Neuron (in vitro differentiated cells): ENCODE measurements around the gene PRPSAP1.
"Not testable (repeated sequence)": the region's sequence is repeated elsewhere in the genome, so short reads cannot be mapped to it uniquely, and the experiment has no call there.

ENCODE experiments used
- H2AFZ ChIP-seq: one replicate; pipeline ENCODE4 v1.6.1; 2013; ENCODE audit warnings: low read depth, mild to moderate bottlenecking, inconsistent platforms, low read length, moderate library complexity
- H3K27me3 ChIP-seq: one replicate; pipeline ENCODE4 v1.6.1; 2013; ENCODE audit warnings: low read length; ENCODE audit not compliant: insufficient read depth
- H3K36me3 ChIP-seq: one replicate; pipeline ENCODE4 v1.6.1; 2013; ENCODE audit warnings: low read length; ENCODE audit not compliant: insufficient read depth
- H3K4me1 ChIP-seq: one replicate; pipeline ENCODE4 v1.6.1; 2013; ENCODE audit warnings: low read length; ENCODE audit not compliant: insufficient read depth
- H3K4me3 ChIP-seq: 2 replicates; pipeline ENCODE4 v1.5.1; 2013; ENCODE audit warnings: mild to moderate bottlenecking, low read length, moderate library complexity
- H3K9me3 ChIP-seq: one replicate; pipeline ENCODE4 v1.6.1; 2013; ENCODE audit warnings: low read length

The PRPSAP1 gene

DNA sequence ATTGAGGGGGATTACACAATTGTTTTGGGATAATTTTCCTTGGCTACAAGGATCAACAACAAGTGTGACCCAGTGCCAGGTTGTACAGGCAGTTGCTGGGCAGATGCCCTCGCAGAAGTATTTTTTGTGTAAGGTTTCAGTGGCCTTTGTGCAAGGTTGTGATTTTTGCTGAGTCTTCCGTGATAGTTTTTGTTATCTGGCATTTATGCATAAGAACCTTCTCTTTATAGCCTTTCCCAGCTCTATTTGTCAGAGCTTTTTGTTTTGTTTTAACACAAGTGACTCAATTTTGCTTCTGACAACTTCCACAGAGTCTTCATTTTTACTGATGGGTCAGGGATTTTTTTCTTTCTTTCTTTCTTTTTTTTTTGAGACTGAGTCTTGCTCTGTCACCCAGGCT is 6.7 kb upstream of the PRPSAP1 start:
- no peaks in the 10 kb centered on the region for H3K9me3 ChIP-seq
- no peaks in the 10 kb centered on the region for H3K27me3 ChIP-seq
- no peaks in the 10 kb centered on the region for H3K4me1 ChIP-seq
- H3K4me3 ChIP-seq: no peak overlapping the region
- H3K36me3 ChIP-seq: no peaks in the 10 kb centered on the region
- H2AFZ ChIP-seq: no peak overlapping the region

DNA sequence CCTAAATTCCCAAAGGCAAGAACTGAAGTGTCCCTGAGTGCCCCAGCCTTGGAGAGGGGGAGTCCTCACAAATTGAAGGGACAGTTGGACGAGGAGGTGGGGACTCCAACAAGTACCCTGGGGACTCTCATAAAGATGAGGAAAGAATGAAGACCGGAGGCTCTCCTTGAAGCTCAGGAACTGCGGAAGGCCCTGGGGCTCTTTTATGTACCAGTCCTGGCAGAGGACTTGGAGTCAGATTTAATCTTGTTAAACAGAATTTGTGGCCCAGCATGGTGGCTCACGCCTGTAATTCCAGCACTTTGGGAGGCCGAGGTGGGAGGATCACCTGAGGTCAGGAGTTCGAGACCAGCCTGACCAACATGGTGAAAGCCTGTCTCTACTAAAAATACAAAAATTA is 6.1 kb upstream of the PRPSAP1 start:
- H3K36me3 ChIP-seq, H3K4me3 ChIP-seq, H2AFZ ChIP-seq, H3K4me1 ChIP-seq, H3K27me3 ChIP-seq, H3K9me3 ChIP-seq: not testable (repeated sequence)

DNA sequence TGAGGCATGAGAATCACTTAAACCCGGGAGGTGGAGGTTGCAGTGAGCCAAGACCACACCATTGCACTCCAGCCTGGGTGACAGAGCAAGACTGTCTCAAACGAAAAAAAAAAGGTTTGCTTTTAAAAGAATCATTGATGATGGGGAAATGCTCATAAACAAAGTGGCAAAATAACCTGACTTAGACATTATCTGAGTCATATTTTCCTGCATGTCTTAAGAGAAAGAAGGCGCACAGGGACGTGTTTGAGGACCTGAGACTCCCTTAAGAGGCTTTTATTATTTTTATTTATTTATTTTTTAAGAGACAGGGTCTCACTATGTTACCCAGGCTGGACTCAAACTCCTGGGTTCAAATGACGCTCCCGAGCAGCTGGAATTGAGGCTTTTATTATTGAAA is 5.7 kb upstream of the PRPSAP1 start:
- Histone ChIP-seq H3K36me3 (no peaks in the 10 kb centered on the region), H2AFZ (no peak overlapping the region), H3K9me3 (no peaks in the 10 kb centered on the region), H3K27me3 (no peaks in the 10 kb centered on the region), H3K4me1 (peaks cover under 1% of the 10 kb centered on the region), H3K4me3 (no peak overlapping the region)

DNA sequence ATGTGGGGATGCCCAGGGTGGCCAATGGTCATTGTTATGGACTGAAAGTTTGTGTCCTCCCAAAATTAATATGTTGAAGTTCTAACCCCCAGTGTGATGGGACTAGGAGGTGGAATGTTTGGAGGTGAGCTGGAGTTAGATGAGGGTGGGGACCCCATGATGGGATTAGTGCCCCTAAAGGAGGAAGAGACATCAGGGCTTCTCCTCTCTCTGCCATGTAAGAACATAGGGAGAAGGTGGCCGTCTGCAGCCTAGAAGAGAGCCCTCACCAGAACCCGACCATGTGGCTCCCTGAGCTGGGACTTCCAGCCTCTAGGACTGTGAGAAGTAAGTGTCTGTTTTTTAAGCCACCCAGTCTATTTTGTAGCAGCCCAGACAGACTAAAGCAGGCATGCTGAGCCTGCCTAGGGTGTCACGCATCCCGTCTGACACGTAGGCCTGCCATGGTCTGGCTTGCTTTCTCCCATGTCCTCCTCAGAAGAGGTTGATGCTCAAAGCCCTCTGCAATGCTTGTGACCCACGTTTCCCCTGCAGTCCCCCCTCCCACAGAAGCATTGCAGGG is 4.0 kb upstream of the PRPSAP1 start:
- peaks cover 2% of the 10 kb centered on the region for H3K4me1 ChIP-seq
- H3K36me3 ChIP-seq: no peaks in the 10 kb centered on the region
- no peak overlapping the region for H2AFZ ChIP-seq
- no peaks in the 10 kb centered on the region for H3K9me3 ChIP-seq
- H3K27me3 ChIP-seq: no peaks in the 10 kb centered on the region
- no peak overlapping the region for H3K4me3 ChIP-seq

DNA sequence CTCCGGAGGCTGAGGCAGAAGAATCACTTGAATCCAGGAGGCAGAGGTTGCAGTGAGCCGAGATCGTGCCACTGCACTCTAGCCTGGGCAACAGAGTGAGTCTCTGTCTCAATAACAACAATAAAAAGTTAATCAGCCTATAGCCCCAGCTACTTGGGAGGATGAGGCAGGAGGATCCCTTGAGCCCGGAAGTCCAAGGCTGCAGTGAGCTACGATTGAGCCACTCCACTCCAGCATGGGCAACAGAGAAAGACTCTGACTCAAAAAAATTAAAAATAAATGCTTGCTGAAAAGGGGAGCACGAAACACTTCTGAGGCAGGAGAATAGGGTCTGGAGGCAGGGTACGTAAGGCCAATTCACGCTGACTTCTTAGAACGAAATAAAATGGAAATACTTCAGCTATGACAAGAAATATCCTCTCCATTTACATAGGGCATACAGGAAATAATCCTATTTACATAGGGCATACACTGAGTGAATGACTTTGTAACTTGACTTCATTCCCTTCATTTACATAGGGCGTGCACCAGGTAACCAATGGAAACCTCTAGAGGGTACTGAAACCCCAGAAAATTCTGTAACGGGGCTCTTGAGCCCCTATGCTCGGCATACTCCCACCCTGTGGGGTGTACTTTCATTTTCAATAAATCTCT is 3.2 kb upstream of the PRPSAP1 start:
- Histone ChIP-seq H3K4me3 (no peak overlapping the region), H3K9me3 (no peaks in the 10 kb centered on the region), H3K36me3 (no peaks in the 10 kb centered on the region), H3K4me1 (peaks cover 2% of the 10 kb centered on the region), H2AFZ (no peak overlapping the region), H3K27me3 (no peaks in the 10 kb centered on the region)

DNA sequence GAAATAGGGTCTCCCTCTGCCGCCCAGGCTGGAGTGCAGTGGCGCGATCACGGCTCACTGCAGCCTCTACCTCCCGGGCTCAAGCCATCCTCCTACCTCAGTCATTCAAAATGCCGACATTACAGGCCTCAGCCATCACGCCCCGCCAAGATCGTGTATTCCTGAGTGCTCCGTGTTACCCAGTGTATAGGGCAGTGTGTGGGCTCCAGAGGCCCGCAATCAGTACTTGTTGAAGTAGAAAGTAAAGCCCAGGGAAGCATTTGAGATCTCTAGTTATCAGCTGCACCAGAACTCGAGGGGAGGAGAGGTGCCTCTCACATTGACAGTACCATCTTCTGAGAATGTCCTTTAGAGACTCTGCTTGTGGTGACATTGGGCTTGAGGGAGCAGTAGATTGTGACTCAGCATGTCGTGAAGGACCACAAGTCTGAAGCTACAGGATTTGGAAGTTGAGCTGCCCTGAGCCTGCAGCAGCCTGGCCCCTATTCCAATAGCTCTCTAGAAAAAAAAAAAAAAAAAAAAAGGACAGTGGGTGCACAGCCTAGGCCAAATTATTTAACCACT is 1.1 kb upstream of the PRPSAP1 start:
- peaks cover 2% of the 10 kb centered on the region for H3K4me1 ChIP-seq
- no peak overlapping the region for H2AFZ ChIP-seq
- no peaks in the 10 kb centered on the region for H3K27me3 ChIP-seq
- peaks cover 2% of the 10 kb centered on the region for H3K36me3 ChIP-seq
- H3K4me3 ChIP-seq: no peak overlapping the region
- H3K9me3 ChIP-seq: no peaks in the 10 kb centered on the region

DNA sequence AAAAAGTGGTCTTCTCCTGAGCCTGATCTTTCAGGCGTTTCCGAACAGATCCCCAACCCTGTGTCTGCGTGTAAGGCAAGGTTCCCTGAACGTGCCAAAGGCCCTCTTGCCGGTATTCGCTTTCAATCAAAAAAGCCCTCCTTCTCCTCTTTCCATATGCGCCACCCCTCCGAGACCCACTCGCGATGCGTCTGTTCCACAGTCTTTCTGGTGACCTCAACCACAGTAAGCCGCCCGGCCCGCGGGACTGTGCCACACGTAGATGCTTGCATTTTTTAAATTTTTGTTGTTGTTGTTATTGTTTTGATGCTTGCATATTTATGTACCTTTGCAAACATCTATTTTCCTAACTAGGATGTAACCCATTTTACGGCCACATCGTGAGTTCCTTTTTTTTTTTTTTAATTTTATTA is 607 bp upstream of the PRPSAP1 start:
- Histone ChIP-seq H3K9me3 (no peaks in the 10 kb centered on the region), H3K36me3 (peaks cover 2% of the 10 kb centered on the region), H2AFZ (peak overlapping the region; percentile 90), H3K4me3 (peak overlapping the region; percentile 86), H3K4me1 (peaks cover 2% of the 10 kb centered on the region), H3K27me3 (no peaks in the 10 kb centered on the region)

DNA sequence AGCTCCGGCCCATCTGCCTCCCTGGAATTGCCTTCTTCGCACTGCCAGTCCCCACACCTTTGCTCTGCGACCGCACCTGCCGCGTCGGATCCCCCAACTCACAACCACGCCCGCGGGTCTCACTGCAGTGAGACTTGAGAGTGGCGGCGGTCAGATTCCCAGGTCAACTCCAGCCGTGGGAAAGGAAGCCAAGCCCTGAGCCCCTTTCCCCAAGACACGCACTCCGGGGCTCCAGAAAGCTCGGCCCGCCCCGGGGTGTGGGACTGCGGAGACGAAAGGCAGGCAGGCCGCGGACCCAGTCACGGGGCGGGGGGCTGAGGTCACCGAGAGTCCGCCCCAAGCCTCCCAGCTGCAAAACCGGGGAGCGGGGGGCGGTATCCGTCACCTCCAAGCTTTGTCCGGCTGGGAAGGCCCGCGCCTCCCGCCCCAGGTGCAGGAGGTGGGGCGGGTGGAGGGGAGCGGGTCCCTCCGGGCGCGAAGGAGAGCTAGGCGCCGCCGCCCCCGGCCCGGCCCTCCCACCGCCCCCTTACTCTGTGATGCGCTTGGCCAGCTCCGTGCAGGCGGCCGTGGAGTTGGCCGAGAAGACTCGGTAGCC is 615 bp downstream of the PRPSAP1 start:
- H3K9me3 ChIP-seq: no peaks in the 10 kb centered on the region
- peak overlapping the region; percentile 86 for H3K4me3 ChIP-seq
- peaks cover 2% of the 10 kb centered on the region for H3K36me3 ChIP-seq
- peaks cover 2% of the 10 kb centered on the region for H3K4me1 ChIP-seq
- no peaks in the 10 kb centered on the region for H3K27me3 ChIP-seq
- peak overlapping the region; percentile 90 for H2AFZ ChIP-seq

DNA sequence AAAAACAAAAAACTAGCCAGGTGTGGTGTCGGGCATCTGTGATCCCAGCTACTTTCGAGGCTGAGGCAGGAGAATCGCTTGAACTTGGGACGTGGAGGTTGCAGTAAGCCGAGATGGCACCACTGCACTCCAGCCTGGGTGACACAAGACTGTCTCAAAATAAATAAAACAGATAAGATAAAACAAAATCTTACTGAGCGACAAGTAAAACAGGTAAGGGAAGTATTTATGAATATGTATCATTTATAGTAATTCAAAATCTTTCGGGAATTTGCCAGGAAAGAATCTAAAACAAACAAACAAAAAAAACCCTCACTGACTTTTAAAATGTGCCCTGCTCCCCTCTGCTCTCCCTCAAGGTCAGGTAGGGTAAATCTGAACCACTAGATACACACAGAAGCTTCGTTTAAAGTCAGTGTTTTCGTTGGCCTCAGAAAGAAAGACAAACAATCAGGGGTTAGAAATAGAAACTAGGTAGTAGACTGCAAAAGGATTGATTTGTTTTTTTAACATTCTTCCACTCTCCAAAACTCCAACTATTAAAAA is 2.1 kb downstream of the PRPSAP1 start:
- Histone ChIP-seq H2AFZ (no peak overlapping the region), H3K9me3 (no peaks in the 10 kb centered on the region), H3K36me3 (peaks cover 12% of the 10 kb centered on the region), H3K4me3 (no peak overlapping the region), H3K4me1 (peaks cover 2% of the 10 kb centered on the region), H3K27me3 (no peaks in the 10 kb centered on the region)

DNA sequence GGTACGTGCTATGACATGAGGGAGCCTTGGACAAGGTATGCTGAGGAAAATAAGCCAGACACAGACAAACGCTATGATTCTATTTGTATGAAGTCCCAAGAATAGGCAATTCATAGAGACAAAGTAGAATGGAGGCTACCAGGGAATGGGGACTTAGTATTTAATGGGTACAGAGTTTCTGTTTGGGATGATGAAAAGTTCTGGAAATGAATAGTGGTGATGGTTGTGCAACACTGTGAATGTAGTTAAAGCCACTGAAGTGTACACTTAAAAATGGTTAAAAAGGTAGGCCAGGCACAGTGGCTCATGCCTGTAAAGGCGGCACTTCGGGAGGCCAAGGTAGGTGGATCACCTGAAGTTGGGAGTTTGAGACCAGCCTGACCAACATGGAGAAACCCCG is 3.3 kb downstream of the PRPSAP1 start:
- peaks cover 24% of the 10 kb centered on the region for H3K36me3 ChIP-seq
- no peak overlapping the region for H2AFZ ChIP-seq
- no peak overlapping the region for H3K4me3 ChIP-seq
- no peaks in the 10 kb centered on the region for H3K27me3 ChIP-seq
- peaks cover 2% of the 10 kb centered on the region for H3K4me1 ChIP-seq
- H3K9me3 ChIP-seq: no peaks in the 10 kb centered on the region

DNA sequence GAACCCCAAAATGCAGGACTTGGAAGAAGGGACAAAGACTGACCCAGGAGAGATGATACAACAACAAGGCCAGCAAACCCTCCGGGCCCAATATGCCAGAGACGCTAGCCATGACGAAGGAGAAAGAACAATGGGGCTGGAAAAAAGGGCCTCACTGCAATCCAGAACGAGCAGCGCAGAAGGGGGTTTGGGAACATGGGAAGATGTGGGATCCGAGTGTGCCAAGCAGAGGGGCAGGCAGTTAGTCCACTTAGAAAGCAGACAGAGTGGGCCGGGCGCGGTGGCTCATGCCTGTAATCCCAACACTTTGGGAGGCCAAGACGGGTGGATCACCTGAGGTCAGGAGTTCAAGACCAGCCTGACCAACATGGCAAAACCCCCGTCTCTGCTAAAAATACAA is 6.8 kb downstream of the PRPSAP1 start:
- peaks cover 42% of the 10 kb centered on the region for H3K36me3 ChIP-seq
- H3K27me3 ChIP-seq, H3K4me1 ChIP-seq, H3K4me3 ChIP-seq, H3K9me3 ChIP-seq, H2AFZ ChIP-seq: not testable (repeated sequence)

DNA sequence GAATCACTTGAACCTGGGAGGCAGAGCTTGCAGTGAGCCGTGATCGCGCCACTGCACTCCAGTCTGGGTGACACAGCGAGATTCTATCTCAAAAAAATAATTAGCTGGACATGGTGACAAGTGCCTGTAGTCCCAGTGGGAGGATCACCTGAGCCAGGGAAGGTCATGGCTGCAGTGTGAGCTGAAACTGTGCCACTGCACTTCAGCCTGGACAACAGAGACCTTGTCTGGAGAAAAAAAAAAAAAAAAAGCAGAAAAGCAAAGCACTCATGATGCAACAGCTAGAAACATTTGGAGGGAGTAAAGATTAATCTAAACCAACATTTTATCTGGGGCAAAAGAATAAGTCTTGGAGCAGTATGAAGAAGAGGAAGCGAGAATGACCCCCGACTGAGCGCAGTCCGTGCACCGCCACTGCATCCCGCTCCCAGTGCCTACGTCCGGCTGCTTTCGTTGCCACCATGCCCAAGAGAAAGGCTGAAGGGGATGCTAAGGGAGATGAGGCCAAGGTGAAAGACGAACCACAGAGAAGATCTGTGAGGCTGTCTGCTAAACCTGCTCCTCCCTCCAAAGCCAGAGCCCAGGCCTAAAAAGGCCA is 8.2 kb downstream of the PRPSAP1 start:
- H3K36me3 ChIP-seq: peaks cover 48% of the 10 kb centered on the region
- no peaks in the 10 kb centered on the region for H3K27me3 ChIP-seq
- H3K9me3 ChIP-seq: no peaks in the 10 kb centered on the region

DNA sequence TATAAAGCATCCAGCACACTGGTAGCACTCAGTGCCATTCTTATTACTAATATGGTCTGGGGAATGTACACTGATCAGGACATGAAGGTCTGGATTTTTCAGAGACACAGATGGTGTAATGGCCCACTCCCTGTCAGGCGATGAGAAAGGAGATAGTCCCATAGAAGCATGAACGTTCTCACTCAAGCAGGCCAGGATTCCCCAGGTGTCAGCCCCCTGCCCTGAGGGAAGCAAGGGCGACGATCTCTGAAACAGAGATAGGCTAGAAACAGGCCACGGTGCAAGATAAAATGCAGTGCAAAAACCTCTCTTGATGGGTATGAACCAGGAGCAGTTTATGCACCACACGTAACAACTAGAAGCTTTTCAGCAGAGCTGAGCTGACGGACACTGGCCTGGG is 10.6 kb downstream of the PRPSAP1 start:
- H3K9me3 ChIP-seq: no peaks in the 10 kb centered on the region
- H2AFZ ChIP-seq: no peak overlapping the region
- no peak overlapping the region for H3K4me3 ChIP-seq
- H3K4me1 ChIP-seq: no peaks in the 10 kb centered on the region
- H3K36me3 ChIP-seq: peaks cover 51% of the 10 kb centered on the region
- H3K27me3 ChIP-seq: no peaks in the 10 kb centered on the region

More for the DNA sequence above, 8.2 kb downstream of the PRPSAP1 start:
- Histone ChIP-seq H3K4me1 (no peaks in the 10 kb centered on the region), H3K4me3 (no peak overlapping the region), H2AFZ (no peak overlapping the region)
